Activated T-helper 1 cell treated with anti-CD3 and anti-CD28 coated beads, Interleukin-2, amount 50 U/mL, for 16 hours (primary cell): ENCODE results near the gene CNTN4.

Experiments
- DNase-seq, 2 donors: peaks; one replicate each; pipeline ENCODE4 v3.0.0-alpha.2; 2020; ENCODE audit warnings: low read depth in 1 of 2, low spot score in 1 of 2

Gene CNTN4

DNA sequence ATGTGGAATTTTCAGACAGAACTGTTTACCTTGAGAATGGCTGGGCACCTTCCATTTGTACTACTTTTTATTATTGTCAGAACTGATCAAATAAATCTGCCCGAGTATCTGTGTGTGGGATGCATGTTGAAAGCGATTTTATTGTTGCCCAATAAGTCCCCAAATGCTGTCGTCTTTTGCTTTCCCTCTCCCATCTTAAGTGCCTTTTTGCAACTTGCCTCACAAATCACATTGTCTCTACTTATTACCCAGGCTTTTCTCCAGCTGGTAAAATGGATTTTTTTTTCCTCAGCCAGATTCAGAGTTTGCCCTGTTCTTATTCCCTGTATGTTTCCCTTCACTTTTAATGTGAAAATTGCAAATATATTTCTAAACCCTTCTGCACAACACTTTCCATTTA lies 163.1 kb downstream of the CNTN4 start:
- no peak for DNase-seq

GRCh38 chr3:2262204-2262603 lies 163.5 kb downstream of the CNTN4 start:
- no peak for DNase-seq

DNA sequence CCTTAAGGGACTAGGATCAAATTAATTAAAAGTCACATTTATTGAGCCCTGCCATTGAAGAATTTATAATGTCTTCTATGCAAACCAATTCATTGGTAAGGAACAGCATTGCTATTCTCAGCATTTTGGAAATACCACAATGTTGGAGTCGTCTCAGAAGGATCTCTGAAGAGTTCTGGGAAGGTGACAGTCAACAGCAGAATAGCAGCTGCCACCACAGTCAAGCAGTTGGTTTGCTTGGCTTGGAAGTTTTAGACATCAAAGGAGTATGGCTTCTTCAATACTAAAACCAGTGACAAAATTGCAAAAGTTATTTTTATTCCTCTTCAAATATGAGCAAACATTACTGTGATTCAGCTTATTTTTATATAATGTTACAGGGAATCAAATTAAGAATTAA lies 167.9 kb downstream of the CNTN4 start:
- DNase-seq: no peak

DNA sequence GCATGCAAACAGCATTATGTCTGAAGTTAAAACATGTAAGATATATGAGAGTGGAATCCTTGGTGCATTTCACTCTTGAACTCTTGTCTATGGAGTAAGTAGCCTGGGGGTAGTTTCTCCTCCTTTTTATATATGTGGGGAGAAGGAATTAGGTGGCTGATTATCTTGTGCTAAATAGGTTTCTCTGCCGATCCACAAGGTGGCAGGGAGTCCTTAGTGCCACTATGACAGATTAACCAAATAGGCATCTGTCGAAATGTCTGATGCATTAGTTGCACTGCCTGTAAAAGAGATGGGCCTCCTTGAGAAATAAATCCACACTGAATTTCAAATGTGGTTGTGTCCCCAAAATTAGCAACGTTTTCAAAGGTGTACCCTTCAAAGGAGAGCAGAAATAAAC lies 170.1 kb downstream of the CNTN4 start:
- DNase-seq: no peak

- no peak for DNase-seq
Measured at GRCh38 chr3:2274526-2274925, 175.9 kb downstream of the CNTN4 start.

GRCh38 chr3:2283818-2284217 lies 185.2 kb downstream of the CNTN4 start:
- no peak for DNase-seq

DNA sequence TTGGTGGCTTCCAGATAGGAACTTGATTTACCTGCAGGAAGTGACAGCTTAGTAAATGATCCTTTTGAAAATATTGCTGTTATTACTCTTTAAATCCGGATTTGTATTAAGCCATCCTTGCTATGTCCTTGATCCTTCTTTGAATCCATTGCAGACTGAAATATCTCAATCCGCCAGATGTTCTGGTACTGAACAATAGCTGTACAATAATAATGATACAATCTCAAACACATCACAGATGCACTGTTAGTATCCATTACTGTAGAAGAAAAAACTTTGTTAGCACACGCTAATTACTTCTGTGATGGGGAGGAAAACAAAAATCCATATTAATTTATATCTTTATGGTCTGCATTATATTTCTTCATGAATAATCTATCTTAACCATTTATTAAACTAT lies 202.3 kb downstream of the CNTN4 start:
- no peak for DNase-seq

DNA sequence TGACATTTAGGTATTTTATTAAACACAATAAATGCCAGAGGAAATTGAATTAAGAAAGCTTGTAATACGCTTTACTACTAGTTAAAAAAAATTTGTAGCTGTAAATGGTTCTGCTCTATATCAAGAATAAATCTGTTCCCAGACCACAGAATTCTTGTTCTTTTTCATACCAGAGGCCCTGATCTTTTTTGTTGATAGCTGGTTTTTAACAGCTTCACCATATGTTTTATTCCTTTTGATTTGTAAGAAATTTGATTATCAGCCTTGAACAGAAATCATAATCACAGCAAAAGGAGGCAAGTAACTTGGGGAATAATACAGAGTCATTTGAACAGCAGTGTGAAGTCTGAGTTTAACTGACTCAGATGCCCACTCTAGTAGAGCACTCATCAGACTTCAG lies 202.7 kb downstream of the CNTN4 start:
- no peak for DNase-seq

DNA sequence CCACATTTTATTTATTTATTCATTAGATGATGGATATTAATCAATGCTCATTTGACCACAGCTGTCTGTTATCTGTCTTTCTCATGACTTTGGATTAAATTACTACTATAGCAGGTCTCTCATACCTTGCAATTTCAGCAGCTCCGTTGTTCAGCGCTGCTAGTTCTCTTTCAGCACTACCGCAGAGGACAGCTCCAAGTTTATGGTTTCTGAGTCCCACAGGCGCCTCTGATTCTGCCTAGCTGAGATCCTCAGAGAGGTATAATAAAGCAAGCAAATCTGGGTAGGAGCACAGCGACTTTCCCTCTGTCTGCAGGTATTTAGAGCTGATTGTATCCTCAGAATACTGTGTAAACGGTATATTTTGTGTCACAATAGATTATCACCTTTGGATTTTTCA lies 204.9 kb downstream of the CNTN4 start:
- DNase-seq: no peak

DNA sequence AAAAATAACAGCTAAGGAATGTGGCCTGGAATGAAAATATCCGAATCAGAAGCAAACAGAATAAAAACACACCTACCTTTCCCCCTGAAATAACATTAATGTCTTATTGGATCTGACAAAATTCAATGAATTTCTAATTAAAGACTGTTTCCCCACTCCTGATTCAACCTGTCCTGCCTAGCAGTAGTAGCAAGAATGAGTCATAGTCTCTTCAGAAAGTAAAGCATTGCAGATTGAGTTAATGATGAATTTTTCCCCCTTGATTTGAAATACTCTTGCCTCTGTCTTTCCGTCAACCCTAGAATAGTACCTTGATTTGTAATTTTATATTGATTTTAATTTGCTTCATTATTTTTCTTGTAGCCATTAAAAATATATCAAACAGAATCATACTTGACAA lies 212.4 kb downstream of the CNTN4 start:
- DNase-seq: no peak

DNA sequence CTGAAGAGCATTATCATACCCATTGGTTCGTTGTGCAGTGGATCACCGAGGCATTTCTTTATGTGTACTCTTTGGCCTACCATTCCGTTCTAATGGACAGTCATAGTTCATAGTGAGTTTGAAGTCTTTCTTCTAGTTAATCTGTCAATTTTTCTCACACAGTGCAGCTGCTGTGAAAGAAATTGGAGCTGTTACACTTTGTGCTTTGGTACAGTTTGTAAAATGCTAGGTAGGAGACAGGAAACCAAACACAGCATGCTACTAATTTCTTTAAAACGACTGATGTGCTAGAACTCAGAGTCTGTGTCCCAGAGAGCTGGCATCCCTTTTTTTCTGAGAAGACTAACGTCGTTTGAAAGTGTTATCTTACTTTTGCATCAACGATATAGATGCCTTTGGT lies 218.9 kb downstream of the CNTN4 start:
- no peak for DNase-seq

- no peak for DNase-seq
Measured at GRCh38 chr3:2334921-2335320, 236.3 kb downstream of the CNTN4 start.

DNA sequence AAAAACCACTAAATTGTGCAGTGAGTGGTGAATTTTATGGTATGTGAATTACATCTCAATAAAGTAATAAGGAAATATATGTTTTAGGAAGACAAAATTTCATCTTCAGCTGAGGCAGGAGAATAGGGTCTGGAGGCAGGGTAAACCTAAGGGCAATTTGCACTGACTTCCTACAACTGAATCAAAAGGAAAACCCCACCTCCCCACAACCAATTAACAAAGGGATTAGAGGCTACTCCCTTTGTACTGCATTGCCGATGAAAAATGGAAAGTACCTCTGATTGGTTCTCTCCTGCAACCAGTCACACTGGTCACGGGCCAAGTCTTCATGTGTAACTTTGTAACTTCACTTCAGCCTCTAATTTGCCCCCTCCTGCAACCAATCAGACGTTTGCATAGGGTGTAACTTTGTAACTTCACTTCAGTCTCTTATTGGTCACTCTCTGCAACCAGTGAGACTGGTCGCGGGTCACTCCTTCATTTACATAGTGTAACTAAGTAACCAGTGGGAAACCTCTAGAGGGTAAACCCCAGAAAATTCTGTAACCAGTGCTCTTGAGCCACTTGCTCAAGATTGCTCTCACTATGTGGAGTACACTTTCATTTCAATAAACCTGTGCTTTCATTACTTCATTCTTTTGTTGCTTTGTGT lies 244.5 kb downstream of the CNTN4 start:
- DNase-seq: no peak

DNA sequence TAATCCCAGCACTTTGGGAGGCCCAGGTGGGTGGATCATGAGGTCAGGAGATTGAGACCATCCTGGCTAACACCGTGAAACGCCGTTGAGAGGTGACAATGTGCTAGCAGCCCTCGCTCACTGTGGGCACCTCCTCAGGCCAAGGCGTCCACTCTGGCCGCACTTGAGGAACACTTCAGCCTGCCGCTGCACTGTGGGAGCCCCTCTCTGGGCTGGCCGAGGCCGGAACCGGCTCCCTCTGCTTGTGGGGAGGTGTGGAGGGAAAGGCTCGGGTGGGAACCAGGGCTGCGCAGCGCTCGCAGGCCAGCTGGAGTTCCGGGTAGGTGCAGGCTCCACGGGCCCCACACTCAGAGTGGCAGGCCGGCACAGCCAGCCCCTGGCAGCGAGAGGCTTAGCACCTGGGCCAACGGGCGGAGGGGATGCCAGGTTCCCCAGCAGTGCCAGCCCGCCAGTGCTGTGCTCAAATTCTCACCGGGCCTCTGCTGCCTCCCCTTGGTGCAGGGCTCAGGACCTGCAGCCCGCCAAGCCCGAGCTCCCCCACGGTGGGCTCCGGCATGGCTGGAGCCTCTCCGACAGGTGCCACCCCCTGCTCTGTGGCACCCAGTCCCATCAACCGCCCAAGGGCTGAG lies 253.6 kb downstream of the CNTN4 start:
- DNase-seq: no peak

DNA sequence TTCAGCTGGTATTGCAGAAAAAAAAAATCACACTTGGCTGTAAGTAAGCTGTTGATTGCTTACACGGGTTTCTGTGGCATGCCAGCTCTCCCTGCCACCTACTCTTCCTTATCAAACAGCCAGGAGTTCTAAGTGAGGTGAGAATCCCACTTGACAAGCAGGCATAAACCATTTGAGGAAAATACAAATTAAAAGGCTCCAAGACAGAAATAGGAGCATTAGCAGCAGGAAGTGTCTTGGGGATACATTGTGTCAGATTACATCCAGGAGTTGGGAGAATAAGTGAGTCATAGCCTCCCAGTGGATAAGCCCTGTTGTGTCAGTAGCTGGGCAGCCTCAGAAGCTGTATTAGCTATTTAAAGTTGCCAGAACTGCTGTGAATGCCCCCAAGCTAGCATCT lies 256.0 kb downstream of the CNTN4 start:
- DNase-seq: no peak

GRCh38 chr3:2356298-2356950 lies 257.8 kb downstream of the CNTN4 start:
- DNase-seq: no peak

GRCh38 chr3:2360815-2361214 lies 262.1 kb downstream of the CNTN4 start:
- DNase-seq: no peak

DNA sequence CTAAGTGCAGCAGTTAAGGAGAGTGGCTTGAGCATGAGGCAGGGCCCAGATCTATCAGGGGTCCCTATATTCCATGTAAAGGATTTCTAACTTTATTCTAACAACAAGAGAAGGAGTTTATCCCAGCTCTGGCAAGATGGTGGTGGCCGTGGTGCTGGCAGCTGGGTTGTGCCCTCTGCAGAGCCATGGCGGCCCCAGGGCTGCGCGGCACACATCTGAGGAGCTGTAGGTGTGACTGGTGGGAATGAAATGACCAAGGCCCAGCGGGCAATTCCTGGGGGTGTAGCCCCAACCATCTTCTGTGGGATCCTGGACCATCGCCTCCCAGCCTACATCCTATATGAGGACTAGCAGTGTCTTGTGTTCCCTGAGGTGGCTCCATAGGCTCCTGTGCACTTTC lies 263.5 kb downstream of the CNTN4 start:
- DNase-seq: no peak

- no peak for DNase-seq
Measured at GRCh38 chr3:2363854-2364253, 265.2 kb downstream of the CNTN4 start.

DNA sequence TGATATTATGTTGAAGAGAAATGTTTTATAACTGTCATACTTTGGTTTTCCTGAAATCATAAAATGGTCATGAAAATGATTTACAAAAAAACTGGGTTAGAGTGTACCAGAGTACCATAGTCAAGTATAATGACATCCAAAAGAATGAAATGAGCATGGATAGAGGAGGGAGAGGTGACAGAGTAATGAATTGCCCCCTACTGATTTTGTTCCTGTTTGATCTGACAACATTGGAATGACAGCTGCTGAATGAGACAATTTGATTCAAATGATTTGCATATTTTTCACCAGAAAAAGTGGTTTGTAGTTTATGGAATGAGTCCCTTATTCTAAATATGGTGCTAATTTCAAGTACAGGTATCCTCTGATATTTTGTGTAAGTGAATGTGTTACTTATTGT lies 271.7 kb downstream of the CNTN4 start:
- no peak for DNase-seq

- DNase-seq: no peak
Measured at GRCh38 chr3:2372306-2372705, 273.6 kb downstream of the CNTN4 start.

- no peak for DNase-seq
Measured at GRCh38 chr3:2375376-2375775, 276.7 kb downstream of the CNTN4 start.

DNA sequence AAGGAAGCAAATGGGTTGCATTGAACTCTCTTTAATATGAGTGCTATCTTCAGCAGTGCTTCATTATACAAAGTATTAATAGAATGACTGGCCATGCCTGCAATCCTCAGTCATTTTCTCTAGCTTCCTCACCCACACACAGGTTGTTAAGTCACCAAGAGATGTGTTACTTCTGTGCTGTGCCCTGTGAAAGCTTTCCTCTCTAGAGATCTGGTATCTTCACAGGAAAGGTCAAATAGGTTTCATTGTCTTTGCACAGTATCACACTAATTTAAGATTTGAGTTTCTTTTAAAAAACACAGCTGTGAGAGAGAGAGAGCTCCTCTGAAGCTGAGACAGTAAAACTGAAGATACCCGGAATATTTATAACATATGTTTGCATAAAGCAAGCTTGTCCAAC lies 278.6 kb downstream of the CNTN4 start:
- DNase-seq: no peak
